ENCODE data around the gene CCDC50.

Gene CCDC50

GRCh38 chr3:191438150-191438814 is 109.1 kb downstream of the CCDC50 start:
- no peaks in the 10 kb centered on the region for H4K20me1 ChIP-seq (ENCODE audit: insufficient read depth, low read length)

GRCh38 chr3:191440532-191440931 is 111.3 kb downstream of the CCDC50 start:
- Histone ChIP-seq H3K4me1 (ENCODE audit: insufficient read depth, low read length) (no peaks in the 10 kb centered on the region), H4K20me1 (ENCODE audit: insufficient read depth, low read length) (no peaks in the 10 kb centered on the region), H3K79me2 (ENCODE audit: insufficient read depth, low read length) (no peaks in the 10 kb centered on the region), H3K9me3 (ENCODE audit: insufficient read depth, low read length, severe bottlenecking) (no peaks in the 10 kb centered on the region), H2AFZ (ENCODE audit: low read depth, low read length) (no peak overlapping the region), H3K4me2 (ENCODE audit: insufficient read depth, low read length) (no peak overlapping the region), H3K27ac (ENCODE audit: low read length) (no peak overlapping the region), H3K9ac (ENCODE audit: low read depth, low read length) (no peak overlapping the region), H3K36me3 (ENCODE audit: insufficient read depth, low read length) (no peaks in the 10 kb centered on the region), H3K27me3 (ENCODE audit: insufficient read depth, low read length, poor library complexity) (no peaks in the 10 kb centered on the region), H3K4me3 (ENCODE audit: low read depth in 1 of 2, low read length in 2 of 2) (no peak overlapping the region)
- no peak for TF ChIP-seq EZH2 (IDR thresholded peaks at IDR 0.05; ENCODE audit: borderline replicate concordance, low read depth, low read length, severe bottlenecking)
- no peak for TF ChIP-seq CTCF (IDR thresholded peaks at IDR 0.05; ENCODE audit: borderline replicate concordance, extremely low read depth, low read length, poor library complexity, severe bottlenecking)
- ATAC-seq (ENCODE audit: insufficient read depth, low read depth): no peak
- no peak for DNase-seq

More at GRCh38 chr3:191438150-191438814, 109.1 kb downstream of the CCDC50 start:
- ATAC-seq (ENCODE audit: insufficient read depth, low read depth) (no peak), DNase-seq (no peak)
- Histone ChIP-seq H3K27ac (ENCODE audit: low read length) (no peak overlapping the region), H3K9ac (ENCODE audit: low read depth, low read length) (no peak overlapping the region), H3K4me1 (ENCODE audit: insufficient read depth, low read length) (no peaks in the 10 kb centered on the region), H3K79me2 (ENCODE audit: insufficient read depth, low read length) (no peaks in the 10 kb centered on the region), H3K4me3 (ENCODE audit: low read depth in 1 of 2, low read length in 2 of 2) (no peak overlapping the region), H3K27me3 (ENCODE audit: insufficient read depth, low read length, poor library complexity) (no peaks in the 10 kb centered on the region), H3K9me3 (ENCODE audit: insufficient read depth, low read length, severe bottlenecking) (no peaks in the 10 kb centered on the region), H3K36me3 (ENCODE audit: insufficient read depth, low read length) (no peaks in the 10 kb centered on the region), H3K4me2 (ENCODE audit: insufficient read depth, low read length) (no peak overlapping the region), H2AFZ (ENCODE audit: low read depth, low read length) (no peak overlapping the region)
- TF ChIP-seq EZH2 (IDR thresholded peaks at IDR 0.05; ENCODE audit: borderline replicate concordance, low read depth, low read length, severe bottlenecking): no peak
- no peak for TF ChIP-seq CTCF (IDR thresholded peaks at IDR 0.05; ENCODE audit: borderline replicate concordance, extremely low read depth, low read length, poor library complexity, severe bottlenecking)

- H3K27ac ChIP-seq (ENCODE audit: low read length): no peak overlapping the region
- no peaks in the 10 kb centered on the region for H3K27me3 ChIP-seq (ENCODE audit: insufficient read depth, low read length, poor library complexity)
- TF ChIP-seq EZH2 (IDR thresholded peaks at IDR 0.05; ENCODE audit: borderline replicate concordance, low read depth, low read length, severe bottlenecking) (no peak), CTCF (IDR thresholded peaks at IDR 0.05; ENCODE audit: borderline replicate concordance, extremely low read depth, low read length, poor library complexity, severe bottlenecking) (no peak)
- H3K9me3 ChIP-seq (ENCODE audit: insufficient read depth, low read length, severe bottlenecking): no peaks in the 10 kb centered on the region
- no peaks in the 10 kb centered on the region for H3K4me1 ChIP-seq (ENCODE audit: insufficient read depth, low read length)
- H2AFZ ChIP-seq (ENCODE audit: low read depth, low read length): no peak overlapping the region
- no peaks in the 10 kb centered on the region for H3K36me3 ChIP-seq (ENCODE audit: insufficient read depth, low read length)
- ATAC-seq (ENCODE audit: insufficient read depth, low read depth): no peak
- no peaks in the 10 kb centered on the region for H3K79me2 ChIP-seq (ENCODE audit: insufficient read depth, low read length)
- H3K9ac ChIP-seq (ENCODE audit: low read depth, low read length): no peak overlapping the region
- DNase-seq: no peak
- H3K4me2 ChIP-seq (ENCODE audit: insufficient read depth, low read length): no peak overlapping the region
- H3K4me3 ChIP-seq (ENCODE audit: low read depth in 1 of 2, low read length in 2 of 2): no peak overlapping the region
- no peaks in the 10 kb centered on the region for H4K20me1 ChIP-seq (ENCODE audit: insufficient read depth, low read length)
Measured at GRCh38 chr3:191441687-191442086, 112.5 kb downstream of the CCDC50 start.
